Gastroesophageal sphincter (tissue), 4 donors: Measurements from ENCODE around the gene MTHFD1L. TPM values are rescaled to one million over a fixed set of nuclear protein-coding genes. Genes with fewer than 3 reads are reported as not detected.
A peak's percentile ranks its signal among the peaks of the same experiment; 100 is the strongest.

Experiments
- ATAC-seq: fragments of 150-250 bp; one replicate; pipeline ENCODE4 v1.9.1; 2016; ENCODE audit warnings: mild to moderate bottlenecking, moderate library complexity
- H3K27ac ChIP-seq, 4 donors: fragments of 200-600 bp; sonication (generic) in 3 of 4; 1 replicate in 3 of 4; 2 replicates in 1 of 4; pipeline ENCODE4 v1.5.1; 2016 to 2019
- H3K27me3 ChIP-seq: fragments of 200-600 bp; sonication (generic); one replicate; pipeline ENCODE4 v1.5.1; 2019
- H3K36me3 ChIP-seq, 2 donors: fragments of 200-600 bp; sonication (generic); one replicate each; pipeline ENCODE4 v1.5.1; 2019; ENCODE audit warnings: control low read depth in 1 of 2
- H3K4me1 ChIP-seq, 3 donors: fragments of 200-600 bp; sonication (generic); 1 replicate in 2 of 3; 2 replicates in 1 of 3; pipeline ENCODE4 v1.5.1; 2016 to 2019; ENCODE audit warnings: control low read depth in 2 of 3
- H3K4me3 ChIP-seq, 2 donors: fragments of 200-600 bp; sonication (generic); one replicate each; pipeline ENCODE4 v1.5.1; 2019; ENCODE audit warnings: mild to moderate bottlenecking in 1 of 2, moderate library complexity in 1 of 2
- H3K9me3 ChIP-seq, 3 donors: fragments of 200-600 bp; sonication (generic); one replicate each; pipeline ENCODE4 v1.5.1; 2017 to 2019; ENCODE audit warnings: control low read depth in 2 of 3
- EP300 ChIP-seq: sonication (generic); formaldehyde crosslinking; IDR thresholded peaks from one replicate; pipeline ENCODE4 v1.6.1; 2017; ENCODE audit warnings: antibody characterized with exemption, mild to moderate bottlenecking
- POLR2A ChIP-seq, 2 donors: fragments of 450-650 bp; IDR thresholded peaks; one replicate each; pipeline ENCODE4 v1.6.1; 2017; ENCODE audit warnings: antibody characterized with exemption in 2 of 2, mild to moderate bottlenecking in 2 of 2, moderate library complexity in 1 of 2
- POLR2AphosphoS5 ChIP-seq: sonication (generic); formaldehyde crosslinking; IDR thresholded peaks from one replicate; pipeline ENCODE4 v1.6.1; 2017; ENCODE audit warnings: antibody characterized with exemption
- WGBS, 2 donors: methylation state at CpG; one replicate each; pipeline ENCODE4 v1.1.5; 2018; ENCODE audit warnings: low coverage in 1 of 2; 5-methylcytosine and 5-hydroxymethylcytosine counted together
- total RNA-seq, 4 donors: library from RNA; depleted of rRNA; stranded (reverse); fragments of >200 nt; gene quantifications; one replicate each; pipeline ENCODE4 v1.1.0, GENCODE V29; 2016
- TF ChIP-seq, protein P1 (sequence below), 4 experiments: fragments of 200-600 bp in 2 of 4; fragments of 450-650 bp in 2 of 4; sonication (generic) in 1 of 4; IDR thresholded peaks; one replicate each; pipeline ENCODE4 v1.5.1; 2017 to 2019; ENCODE audit warnings: antibody characterized with exemption in 4 of 4, mild to moderate bottlenecking in 2 of 4, moderate library complexity in 2 of 4

Gene MTHFD1L
- total RNA-seq, 4 donors from 2014 or later, result 1.2 to 10.8 (median 4.0) TPM

- TF ChIP-seq POLR2A (IDR thresholded peaks at IDR 0.05) (no peak), POLR2AphosphoS5 (no peak)
- TF ChIP-seq, protein P1, sequence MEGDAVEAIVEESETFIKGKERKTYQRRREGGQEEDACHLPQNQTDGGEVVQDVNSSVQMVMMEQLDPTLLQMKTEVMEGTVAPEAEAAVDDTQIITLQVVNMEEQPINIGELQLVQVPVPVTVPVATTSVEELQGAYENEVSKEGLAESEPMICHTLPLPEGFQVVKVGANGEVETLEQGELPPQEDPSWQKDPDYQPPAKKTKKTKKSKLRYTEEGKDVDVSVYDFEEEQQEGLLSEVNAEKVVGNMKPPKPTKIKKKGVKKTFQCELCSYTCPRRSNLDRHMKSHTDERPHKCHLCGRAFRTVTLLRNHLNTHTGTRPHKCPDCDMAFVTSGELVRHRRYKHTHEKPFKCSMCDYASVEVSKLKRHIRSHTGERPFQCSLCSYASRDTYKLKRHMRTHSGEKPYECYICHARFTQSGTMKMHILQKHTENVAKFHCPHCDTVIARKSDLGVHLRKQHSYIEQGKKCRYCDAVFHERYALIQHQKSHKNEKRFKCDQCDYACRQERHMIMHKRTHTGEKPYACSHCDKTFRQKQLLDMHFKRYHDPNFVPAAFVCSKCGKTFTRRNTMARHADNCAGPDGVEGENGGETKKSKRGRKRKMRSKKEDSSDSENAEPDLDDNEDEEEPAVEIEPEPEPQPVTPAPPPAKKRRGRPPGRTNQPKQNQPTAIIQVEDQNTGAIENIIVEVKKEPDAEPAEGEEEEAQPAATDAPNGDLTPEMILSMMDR (IDR thresholded peaks at IDR 0.05), result no peak
- Histone ChIP-seq H3K27me3 (no peaks in the 10 kb centered on the region), H3K27ac (no peak overlapping the region), H3K9me3 (no peaks in the 10 kb centered on the region), H3K4me1 (peaks cover 0 to 5% (median 0%) of the 10 kb centered on the region in 3 donors), H3K36me3 (no peaks in the 10 kb centered on the region), H3K4me3 (no peak overlapping the region)
- WGBS, 2 donors, result 67 to 73% methylated on average over 2 of the region's 2 CpGs
- ATAC-seq, result no peak
Measured at GRCh38 chr6:150899231-150899630, 33.7 kb downstream of the MTHFD1L start.

DNA sequence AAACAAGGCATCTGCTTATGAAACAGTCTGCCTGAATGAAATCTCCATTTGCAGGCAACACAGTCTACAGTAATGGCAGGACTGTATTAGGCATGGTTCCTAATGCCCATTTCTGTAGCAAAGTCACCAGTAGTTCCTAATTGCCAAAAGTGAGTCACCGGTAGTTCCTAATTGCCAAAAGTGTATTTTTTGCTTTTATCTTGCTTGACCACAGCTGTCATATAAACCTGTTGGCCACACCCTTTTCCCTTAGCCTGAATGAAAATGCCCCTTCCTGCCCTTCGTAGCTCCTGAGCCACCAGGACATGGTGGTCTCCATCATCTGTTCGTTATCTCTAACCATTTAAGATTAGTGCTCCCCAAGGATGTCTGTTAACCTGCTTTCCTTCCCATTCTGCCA lies 34.5 kb downstream of the MTHFD1L start:
- Histone ChIP-seq H3K4me3 (no peak overlapping the region), H3K36me3 (no peaks in the 10 kb centered on the region), H3K27ac (no peak overlapping the region), H3K27me3 (no peaks in the 10 kb centered on the region), H3K4me1 (peaks cover 0 to 2% (median 0%) of the 10 kb centered on the region in 3 donors), H3K9me3 (no peaks in the 10 kb centered on the region)
- ATAC-seq, result no peak
- TF ChIP-seq POLR2A (IDR thresholded peaks at IDR 0.05) (no peak), POLR2AphosphoS5 (no peak), EP300 (no peak)
- TF ChIP-seq, protein P1 (IDR thresholded peaks at IDR 0.05), result no peak
- WGBS, 2 donors, result 69 to 89% methylated on average over 1 to 3 of the region's 3 CpGs

DNA sequence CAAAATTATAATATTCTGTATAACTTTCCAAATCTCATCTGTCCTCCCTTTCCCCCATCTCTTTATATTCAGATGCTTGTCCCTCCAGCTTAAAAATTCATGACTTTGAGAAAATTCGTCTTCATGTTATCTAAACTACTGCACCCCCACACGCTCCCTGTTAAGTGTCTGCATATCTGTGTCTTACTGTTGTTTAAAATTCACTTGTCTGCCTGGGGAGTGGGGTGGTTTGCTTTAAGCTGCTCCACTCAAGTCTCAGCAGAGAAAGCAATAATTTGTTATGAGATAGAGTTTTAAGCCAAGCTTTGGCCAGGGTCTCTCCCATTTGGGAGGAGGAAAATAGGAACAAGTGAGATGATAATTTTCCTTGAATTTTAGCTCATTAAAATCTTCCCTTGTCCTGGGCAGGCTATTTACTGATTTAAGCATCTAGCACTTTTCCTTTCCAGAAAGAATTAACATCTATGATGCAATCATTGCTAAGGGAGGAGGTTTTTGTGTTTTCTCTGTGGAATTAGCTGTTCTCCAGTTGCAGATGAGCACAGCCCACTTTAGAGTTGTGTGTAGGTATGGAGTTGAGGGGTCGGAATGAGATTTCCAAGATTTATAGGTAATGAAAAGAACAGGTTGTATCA lies 36.8 kb downstream of the MTHFD1L start:
- ATAC-seq, result peak; percentile 47

DNA sequence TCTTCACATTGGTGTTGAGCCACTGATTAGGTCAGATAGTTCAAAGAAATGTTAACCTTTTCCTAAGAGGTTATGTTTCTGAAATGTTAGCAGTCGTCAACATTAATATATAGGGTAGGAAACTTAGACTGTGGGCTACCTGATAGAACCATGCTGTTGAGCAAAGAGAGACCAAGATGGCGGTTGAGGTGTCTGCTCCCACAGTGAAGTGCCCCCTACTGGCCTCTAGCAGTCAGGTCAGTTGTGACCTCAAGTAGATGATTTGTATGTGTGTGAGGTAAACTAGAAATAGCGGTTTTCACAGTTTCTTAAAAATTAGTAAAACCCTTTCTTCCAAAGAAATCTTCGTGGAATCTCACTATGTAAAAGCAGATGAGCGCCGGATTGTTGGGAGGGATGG lies 40.3 kb downstream of the MTHFD1L start:
- no peaks in the 10 kb centered on the region for H3K27me3 ChIP-seq
- H3K4me3 ChIP-seq, result no peak overlapping the region
- H3K9me3 ChIP-seq, result no peaks in the 10 kb centered on the region
- WGBS, 2 donors, result 91 to 96% methylated on average over 4 to 5 of the region's 6 CpGs
- H3K4me1 ChIP-seq, result no peaks in the 10 kb centered on the region
- no peaks in the 10 kb centered on the region for H3K36me3 ChIP-seq
- no peak for ATAC-seq
- no peak for TF ChIP-seq POLR2AphosphoS5
- H3K27ac ChIP-seq, result no peak overlapping the region

More for the DNA sequence above, 36.8 kb downstream of the MTHFD1L start:
- H3K27me3 ChIP-seq, result no peaks in the 10 kb centered on the region
- no peaks in the 10 kb centered on the region for H3K4me1 ChIP-seq
- no peak overlapping the region for H3K4me3 ChIP-seq
- H3K9me3 ChIP-seq, result no peaks in the 10 kb centered on the region
- no peak for TF ChIP-seq POLR2AphosphoS5
- TF ChIP-seq, protein P1 (IDR thresholded peaks at IDR 0.05), result no peak
- no peak for TF ChIP-seq EP300
- TF ChIP-seq POLR2A (IDR thresholded peaks at IDR 0.05), result no peak
- H3K27ac ChIP-seq, result no peak overlapping the region
- H3K36me3 ChIP-seq, result no peaks in the 10 kb centered on the region
- 47 to 60% methylated on average over 3 of the region's 3 CpGs for whole genome bisulfite sequencing, 2 donors

GRCh38 chr6:150906641-150907326 lies 41.3 kb downstream of the MTHFD1L start:
- H3K27ac ChIP-seq, result no peak overlapping the region

More at GRCh38 chr6:150906641-150907326, 41.3 kb downstream of the MTHFD1L start:
- no peak overlapping the region for H3K4me3 ChIP-seq
- H3K9me3 ChIP-seq, result no peaks in the 10 kb centered on the region
- TF ChIP-seq, protein P1 (IDR thresholded peaks at IDR 0.05), result no peak
- no peaks in the 10 kb centered on the region for H3K27me3 ChIP-seq
- no peaks in the 10 kb centered on the region for H3K4me1 ChIP-seq
- no peaks in the 10 kb centered on the region for H3K36me3 ChIP-seq
- 71% methylated on average over 1 of the region's 1 CpG; no CpG with 5 or more reads in 1 of the 2 donors for WGBS, 2 donors
- no peak for ATAC-seq
